ENCODE measurements around the gene SERP1.
A peak's percentile ranks its signal among the peaks of the same experiment; 100 is the strongest.
"Not testable (repeated sequence)": the region's sequence is repeated elsewhere in the genome, so short reads cannot be mapped to it uniquely, and the experiment has no call there.

The SERP1 gene

GRCh38 chr3:150538324-150539208 lies 7.7 kb downstream of the SERP1 start:
- DNase-seq: no peak

GRCh38 chr3:150535204-150535603 lies 11.1 kb downstream of the SERP1 start:
- DNase-seq: peak; percentile 65

- no peak for DNase-seq
These were observed 14.5 kb downstream of the SERP1 start for GRCh38 chr3:150531775-150532174.

- no peak for DNase-seq
These were observed 17.9 kb downstream of the SERP1 start for GRCh38 chr3:150528354-150528797.

- no peak for DNase-seq
These were observed 18.6 kb downstream of the SERP1 start for GRCh38 chr3:150527464-150528255.

- no peak for DNase-seq
These were observed 22.8 kb downstream of the SERP1 start for GRCh38 chr3:150523538-150523937.

- no peak for DNase-seq
These were observed 24.8 kb downstream of the SERP1 start for GRCh38 chr3:150521463-150521862.

GRCh38 chr3:150520408-150520807 lies 25.9 kb downstream of the SERP1 start:
- no peak for DNase-seq

GRCh38 chr3:150519026-150519425 lies 27.3 kb downstream of the SERP1 start:
- DNase-seq: no peak

- DNase-seq: no peak
These were observed 31.1 kb downstream of the SERP1 start for GRCh38 chr3:150515210-150515609.

GRCh38 chr3:150511122-150511821 lies 35.0 kb downstream of the SERP1 start:
- DNase-seq: no peak

- DNase-seq: no peak
These were observed 36.5 kb downstream of the SERP1 start for GRCh38 chr3:150509780-150510179.

GRCh38 chr3:150508401-150508800 lies 37.9 kb downstream of the SERP1 start:
- no peak for DNase-seq

GRCh38 chr3:150504483-150504882 lies 41.8 kb downstream of the SERP1 start:
- no peak for DNase-seq

GRCh38 chr3:150503402-150504099 lies 42.7 kb downstream of the SERP1 start:
- no peak for DNase-seq

- not testable (repeated sequence) for DNase-seq
These were observed 45.3 kb downstream of the SERP1 start for GRCh38 chr3:150500960-150501359.

- no peak for DNase-seq
These were observed 48.3 kb downstream of the SERP1 start for GRCh38 chr3:150497956-150498355.

- no peak for DNase-seq
These were observed 50.6 kb downstream of the SERP1 start for GRCh38 chr3:150495563-150496168.

GRCh38 chr3:150495149-150495548 lies 51.1 kb downstream of the SERP1 start:
- no peak for DNase-seq

GRCh38 chr3:150494411-150494977 lies 51.8 kb downstream of the SERP1 start:
- DNase-seq: no peak
